SIG-M5 treated with dmso at 0.1 percent for 504 hours (cell line): Measurements from ENCODE around the gene GPS1.

Source experiments
- DNase-seq: peaks from one replicate; lab custom pipeline; 2025; ENCODE audit not compliant: unreplicated experiment; lab: John Stamatoyannopoulos, UW

Gene GPS1

GRCh38 chr17:82056729-82057621 is 5.3 kb downstream of the GPS1 start:
- DNase-seq = no peak

GRCh38 chr17:82058230-82058854 is 6.6 kb downstream of the GPS1 start:
- no peak for DNase-seq

- DNase-seq = no peak
These were observed 7.2 kb downstream of the GPS1 start for GRCh38 chr17:82058855-82059249.

DNA sequence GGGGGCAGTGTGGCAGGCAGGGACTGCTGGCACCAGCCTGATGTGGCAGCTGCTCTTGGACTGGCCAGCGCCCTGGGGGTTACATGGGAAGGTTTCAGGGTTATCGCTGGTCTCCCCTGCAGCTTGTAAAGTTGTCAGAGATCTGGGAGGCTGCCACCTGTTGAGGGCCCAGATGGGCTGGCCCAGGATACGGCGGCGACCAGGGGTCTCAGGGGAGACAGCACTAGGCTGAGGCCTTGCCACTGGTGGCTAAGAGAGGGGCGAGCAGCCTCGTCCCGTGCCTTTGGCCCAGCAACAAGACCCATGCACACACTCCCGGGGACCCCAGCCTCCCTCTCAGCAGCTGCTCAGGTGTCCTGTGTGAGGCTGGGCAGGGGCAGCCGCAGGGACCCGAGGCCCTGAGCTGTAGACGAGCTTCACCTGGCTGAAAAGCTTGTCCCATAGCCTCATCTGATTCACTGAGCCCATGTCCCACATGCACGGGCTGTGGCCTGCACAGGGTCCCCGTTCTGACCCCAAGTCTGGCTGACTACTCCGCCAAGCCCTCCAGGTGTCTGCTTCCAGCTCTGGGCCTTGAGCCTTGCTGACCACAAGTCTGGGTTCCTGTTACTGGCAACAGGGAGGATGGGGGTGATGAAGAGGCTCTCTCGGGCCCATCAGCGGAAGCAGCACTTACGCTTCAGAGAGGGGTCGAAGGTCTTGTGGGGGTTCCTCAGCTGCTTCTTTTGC is 7.7 kb downstream of the GPS1 start:
- no peak for DNase-seq

DNA sequence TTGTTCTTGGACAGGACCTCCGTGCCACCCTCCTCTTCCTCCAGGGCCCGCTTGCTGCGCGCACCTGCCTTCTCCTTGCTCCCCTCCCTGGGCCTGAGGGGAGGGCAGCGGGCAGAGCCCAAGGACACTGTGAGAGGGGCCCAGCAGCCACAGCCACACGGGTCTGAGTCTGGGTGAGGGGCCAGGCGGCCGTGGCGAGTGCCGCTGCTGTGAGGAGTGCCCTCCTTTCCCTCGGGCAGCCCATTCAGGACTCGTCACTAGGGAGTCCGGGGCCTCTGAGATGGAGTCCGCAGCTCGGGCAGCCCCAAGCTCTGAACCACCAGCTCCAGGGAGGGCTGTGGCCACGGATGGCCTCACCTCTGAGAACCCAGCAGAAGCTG is 8.3 kb downstream of the GPS1 start:
- DNase-seq = no peak

DNA sequence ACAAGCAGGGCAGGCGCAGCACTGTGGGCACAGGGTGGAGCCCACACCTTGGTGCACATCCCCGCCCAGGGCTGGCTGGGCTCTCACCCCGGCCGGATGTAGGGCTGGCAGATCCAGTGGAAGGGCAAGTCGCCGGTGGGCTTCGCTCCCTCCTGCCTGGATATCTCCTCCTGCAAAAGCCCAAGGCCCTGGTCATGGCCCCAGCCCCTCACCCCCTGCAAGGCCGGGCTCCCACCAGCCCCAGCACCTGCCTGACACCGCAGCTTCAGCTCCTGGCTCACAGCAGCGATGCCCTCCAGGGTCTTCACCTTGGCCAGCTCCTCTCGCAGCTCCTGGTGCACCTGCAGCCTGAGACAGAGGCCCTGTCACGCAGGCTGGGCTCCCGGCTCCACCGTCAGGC is 8.9 kb downstream of the GPS1 start:
- no peak for DNase-seq

GRCh38 chr17:82061047-82061925 is 9.6 kb downstream of the GPS1 start:
- DNase-seq = no peak

DNA sequence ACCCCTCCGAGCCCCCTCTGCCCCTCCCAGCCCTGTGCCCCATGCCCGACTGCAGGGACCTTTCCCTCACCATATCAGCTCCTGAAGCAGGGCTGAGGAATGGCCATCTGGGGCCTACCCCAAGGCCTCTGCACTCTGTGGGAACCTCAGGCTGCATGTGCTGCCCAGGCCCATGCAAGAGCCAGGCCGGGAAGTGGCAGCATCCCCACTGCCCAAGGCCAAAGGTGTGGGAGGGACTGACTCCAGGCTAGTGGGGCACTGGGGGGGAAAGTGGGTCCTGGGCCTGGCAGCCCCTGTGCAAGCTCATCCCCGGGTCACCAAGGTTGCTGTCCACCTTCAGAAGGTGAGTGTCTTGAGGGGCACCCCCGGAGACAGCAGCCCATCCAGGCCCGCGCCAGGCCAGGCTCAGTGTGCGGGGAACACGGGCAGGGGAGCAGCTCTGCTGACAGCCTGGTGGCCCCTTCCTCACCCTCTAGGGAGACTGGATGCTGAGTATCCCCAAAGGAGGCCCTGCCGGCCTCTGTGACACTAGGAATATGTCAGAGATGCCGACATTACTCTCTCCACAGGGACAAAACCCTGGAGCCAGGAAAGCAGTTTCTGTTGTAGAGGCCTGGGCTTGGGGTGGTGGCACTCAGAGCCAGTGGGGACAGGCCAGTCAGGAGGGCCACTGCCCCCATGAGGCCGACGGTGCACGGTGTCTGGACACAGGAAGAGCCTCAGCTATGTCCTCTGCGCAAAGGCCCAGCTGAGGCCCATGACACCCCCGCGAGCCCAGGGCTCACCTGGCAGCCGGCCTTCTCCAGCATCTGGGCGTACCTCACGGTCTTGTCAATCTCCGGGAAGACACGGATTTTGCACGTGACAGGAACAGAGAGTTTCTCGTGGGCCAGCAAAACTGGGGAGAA is 10.6 kb downstream of the GPS1 start:
- no peak for DNase-seq

DNA sequence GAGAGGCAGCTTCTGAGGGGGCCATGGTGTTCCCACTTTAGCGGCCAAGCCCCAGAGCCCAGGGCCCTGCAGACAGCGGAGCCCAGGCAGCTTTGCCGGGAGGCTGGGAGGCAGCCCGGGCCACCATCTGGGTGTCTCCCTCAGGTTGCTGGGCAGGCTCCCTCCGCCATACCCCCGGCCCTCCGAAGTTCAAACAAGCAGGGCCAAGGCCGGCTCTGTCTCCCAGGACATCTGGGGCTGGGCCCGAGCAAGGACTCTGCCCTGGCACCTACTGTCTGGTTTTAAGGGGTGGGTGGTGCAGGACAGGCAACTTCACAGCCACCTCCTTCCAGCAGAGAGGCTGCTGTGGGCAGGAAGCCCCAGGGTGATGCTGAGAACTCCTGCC is 11.3 kb downstream of the GPS1 start:
- DNase-seq = no peak

DNA sequence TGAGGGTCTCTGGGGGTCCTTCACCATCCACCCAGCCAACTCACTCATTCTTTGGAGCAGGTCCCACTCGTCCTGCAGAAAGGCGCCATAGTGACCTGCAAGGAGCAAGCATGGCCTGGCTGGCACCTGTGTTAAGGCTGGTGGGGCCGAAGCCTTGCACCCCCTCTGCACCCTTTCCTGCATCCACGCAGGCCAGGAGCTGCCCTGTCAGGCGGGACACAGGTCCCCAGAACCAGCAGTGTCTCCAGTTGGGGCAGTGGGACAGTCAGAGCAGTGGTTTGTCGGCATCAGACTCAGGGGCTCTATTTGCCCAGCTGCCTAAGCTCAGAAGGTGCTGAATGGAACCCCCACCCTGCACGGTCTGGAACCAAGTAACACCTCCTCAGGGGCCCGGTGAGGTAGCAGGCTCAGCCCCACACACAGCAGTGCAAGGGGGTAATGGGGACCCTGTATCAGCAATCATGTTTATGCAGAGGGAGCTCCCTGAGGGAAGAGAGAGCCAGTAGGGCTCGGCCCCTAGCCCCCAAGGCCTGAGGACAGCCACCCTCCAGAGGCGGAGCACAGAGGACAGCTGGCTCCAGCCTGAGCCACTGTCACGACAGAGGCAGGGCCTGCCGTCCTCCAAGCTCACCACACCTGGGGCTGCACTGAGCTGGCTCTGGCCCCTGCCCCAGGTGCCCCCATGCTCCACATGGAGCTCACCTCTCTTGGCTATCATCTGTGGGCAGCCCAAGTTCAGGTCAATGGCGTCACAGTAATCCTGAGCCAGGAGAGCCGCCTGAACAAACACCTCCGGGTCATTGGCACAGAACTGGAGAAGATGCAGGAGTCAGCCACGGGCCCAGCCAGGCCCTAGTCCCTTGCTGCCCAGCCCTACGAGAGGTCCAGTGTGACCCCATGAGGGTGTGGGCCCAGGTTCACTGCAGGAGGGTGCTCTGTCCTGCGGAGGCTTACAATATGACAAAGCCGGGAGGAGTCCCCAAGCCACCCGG is 12.0 kb downstream of the GPS1 start:
- no peak for DNase-seq

DNA sequence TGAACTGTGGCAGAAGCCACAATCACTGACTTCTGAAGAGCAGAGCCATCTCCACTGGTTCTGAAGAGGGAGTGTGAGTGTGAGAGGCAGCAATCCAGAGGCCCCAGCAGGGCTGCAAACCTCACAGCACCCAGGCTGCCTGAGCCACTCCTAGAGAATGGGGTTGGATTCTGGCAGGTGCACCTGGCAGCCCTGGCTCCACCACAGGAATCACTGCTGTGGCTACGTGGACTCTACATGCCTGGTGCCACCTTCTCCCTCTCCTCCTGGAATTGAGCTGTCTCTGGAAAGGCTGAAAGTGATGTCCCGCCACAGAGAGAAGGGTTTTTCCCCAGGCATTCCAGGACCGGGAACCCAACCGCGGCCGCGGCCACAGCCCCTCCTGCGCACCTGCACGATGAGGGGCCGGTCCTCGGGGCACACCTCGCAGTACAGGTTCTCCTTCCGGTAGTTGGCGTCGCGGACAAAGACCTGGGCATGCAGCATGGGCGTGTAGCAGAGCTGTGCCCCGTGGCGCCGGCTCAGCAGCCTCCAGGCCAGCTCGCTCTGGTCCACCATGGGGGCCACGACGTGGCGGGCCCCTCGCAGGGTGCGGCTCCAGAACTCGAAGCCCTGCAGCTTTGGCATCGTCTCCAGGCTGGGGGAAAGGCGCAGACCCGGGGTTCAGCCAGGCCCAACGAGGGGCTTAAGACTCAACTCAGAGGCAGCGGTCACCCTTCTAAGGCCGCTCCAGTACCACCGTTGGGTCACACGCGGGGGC is 12.9 kb downstream of the GPS1 start:
- DNase-seq = no peak

DNA sequence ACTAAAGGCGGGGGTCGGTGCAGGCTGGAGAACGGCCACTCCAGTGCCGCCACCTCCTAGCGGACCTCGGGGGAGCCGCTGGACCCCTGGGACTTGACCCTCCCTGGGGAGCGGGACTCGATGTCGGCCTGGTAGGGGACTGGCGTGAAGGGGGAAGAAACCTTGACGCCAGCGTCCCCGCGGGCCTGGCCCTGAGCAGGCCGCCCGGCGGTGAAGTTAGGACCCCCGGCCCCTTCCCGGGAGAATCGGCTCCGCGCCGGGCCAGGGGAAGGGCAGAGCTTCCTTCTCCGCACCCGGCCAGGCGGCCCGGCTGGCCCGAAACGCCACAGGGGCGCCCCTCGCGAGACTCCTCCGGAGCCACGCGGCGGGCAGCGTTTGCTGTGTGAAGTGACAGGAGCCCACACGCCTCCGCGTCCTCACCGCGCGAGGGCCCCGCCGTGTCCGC is 13.5 kb downstream of the GPS1 start:
- DNase-seq = no peak

- DNase-seq = peak; percentile 30
These were observed 14.1 kb downstream of the GPS1 start, which contains the start of gene DUS1L for GRCh38 chr17:82065638-82066303. DUS1L (minus strand) TSS chr17:82065804; CDS start chr17:82065059, 745 bp downstream.

- no peak for DNase-seq
These were observed 18.9 kb downstream of the GPS1 start for GRCh38 chr17:82070611-82071010.

GRCh38 chr17:82072827-82073226 is 21.1 kb downstream of the GPS1 start:
- no peak for DNase-seq

DNA sequence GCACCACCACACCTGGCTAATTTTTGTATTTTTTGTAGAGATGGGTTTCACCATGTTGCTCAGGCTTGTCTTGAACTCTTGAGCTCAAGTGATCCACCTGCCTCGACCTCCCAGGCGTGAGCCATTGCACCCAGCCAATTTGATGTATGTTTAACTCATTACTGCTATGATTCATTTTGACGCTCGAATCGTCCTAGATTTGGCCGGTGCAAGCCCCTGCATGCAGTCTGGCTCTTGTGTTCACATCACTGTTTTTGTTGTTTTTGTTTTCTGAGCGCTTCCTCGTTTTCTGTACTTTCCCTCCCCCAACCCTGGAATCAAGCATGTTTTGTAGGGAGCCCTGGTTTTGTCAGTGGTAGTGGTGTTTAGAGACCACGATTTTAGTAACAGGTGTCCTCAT is 21.7 kb downstream of the GPS1 start:
- no peak for DNase-seq

DNA sequence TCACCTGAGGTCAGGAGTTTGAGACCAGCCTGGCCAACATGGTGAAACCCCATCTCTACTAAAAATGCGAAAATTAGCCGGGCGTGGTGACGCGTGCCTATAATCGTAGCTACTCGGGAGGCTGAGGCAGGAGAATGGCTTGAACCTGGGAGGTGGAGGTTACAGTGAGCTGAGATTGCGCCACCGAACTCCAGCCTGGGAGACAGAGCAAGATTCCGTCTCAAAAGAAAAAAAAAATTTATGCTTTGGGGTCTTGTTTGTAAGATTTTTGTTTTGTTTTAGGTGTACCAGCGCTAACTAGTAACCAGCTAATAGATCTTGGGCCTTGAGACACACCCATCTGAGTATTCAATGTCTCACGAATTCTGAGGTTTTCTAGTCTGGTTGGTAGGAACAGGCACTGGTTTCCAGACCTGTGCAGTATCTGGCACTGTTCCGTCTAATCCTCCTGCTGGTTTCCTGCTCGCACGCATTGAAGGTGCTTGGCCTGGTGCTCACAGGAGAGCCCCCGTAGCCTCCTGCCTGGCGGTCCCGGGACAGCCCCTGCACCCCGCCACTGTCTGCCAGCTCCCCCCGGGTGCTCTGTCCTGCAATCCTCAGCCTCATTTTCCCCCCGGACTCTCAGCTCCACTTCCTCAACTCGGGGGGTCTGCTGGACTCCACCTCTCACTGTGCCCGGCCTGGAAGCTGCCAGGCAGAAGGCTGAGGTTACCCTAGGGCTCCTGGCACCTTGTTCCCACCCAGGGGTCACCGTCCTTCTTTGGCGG is 24.5 kb downstream of the GPS1 start:
- DNase-seq = no peak
